Suppressor macrophage treated with lipopolysaccharide for 1 hour (primary cell): Measurements from ENCODE around the gene NANOG.
"Not testable (repeated sequence)": the region's sequence is repeated elsewhere in the genome, so short reads cannot be mapped to it uniquely, and the experiment has no call there.

ENCODE experiments used
- DNase-seq, 3 donors: peaks; one replicate each; pipeline ENCODE4 v3.0.0-alpha.2; 2020 to 2022

Gene NANOG

DNA sequence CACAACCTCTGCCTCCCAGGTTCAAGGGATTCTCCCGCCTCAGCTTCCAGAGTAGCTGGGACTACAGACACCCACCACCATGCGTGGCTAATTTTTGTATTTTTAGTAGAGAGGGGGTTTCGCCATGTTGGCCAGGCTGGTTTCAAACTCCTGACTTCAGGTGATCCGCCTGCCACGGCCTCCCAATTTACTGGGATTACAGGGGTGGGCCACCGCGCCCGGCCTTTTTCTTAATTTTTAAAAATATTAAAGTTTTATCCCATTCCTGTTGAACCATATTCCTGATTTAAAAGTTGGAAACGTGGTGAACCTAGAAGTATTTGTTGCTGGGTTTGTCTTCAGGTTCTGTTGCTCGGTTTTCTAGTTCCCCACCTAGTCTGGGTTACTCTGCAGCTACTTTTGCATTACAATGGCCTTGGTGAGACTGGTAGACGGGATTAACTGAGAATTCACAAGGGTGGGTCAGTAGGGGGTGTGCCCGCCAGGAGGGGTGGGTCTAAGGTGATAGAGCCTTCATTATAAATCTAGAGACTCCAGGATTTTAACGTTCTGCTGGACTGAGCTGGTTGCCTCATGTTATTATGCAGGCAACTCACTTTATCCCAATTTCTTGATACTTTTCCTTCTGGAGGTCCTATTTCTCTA lies at the start of gene NANOG:
NANOG (plus strand) TSS at position 519 of the 645 bp plus-strand sequence. CDS start 213 bp downstream, outside the sequence.
- not testable (repeated sequence) for DNase-seq

DNA sequence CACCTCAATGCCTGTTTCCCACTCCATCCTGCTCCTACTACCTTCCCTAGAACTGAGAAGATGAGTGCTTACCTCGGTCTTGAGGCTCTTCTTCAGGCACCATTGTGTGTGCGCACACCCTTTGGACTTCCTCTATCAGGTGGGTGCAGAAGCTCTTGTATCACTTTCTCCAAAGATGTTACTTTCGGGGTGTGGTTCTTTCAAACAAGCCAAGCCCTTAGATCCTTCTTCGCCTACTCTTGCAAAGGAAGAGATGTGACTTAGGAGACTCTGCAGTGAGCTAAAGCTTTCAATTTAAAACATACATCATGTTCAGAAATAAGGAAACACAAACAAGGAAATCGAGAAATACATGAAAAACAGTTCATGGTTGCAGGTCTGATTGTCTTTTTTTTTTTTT lies 42.0 kb upstream of the NANOG start, which contains the start of gene CLEC4C:
CLEC4C (minus strand) TSS at position 130 of the 400 bp plus-strand sequence; CDS start at position 103, 27 bp downstream.
- peak; percentile 22 to 67 (median 37) for DNase-seq

DNA sequence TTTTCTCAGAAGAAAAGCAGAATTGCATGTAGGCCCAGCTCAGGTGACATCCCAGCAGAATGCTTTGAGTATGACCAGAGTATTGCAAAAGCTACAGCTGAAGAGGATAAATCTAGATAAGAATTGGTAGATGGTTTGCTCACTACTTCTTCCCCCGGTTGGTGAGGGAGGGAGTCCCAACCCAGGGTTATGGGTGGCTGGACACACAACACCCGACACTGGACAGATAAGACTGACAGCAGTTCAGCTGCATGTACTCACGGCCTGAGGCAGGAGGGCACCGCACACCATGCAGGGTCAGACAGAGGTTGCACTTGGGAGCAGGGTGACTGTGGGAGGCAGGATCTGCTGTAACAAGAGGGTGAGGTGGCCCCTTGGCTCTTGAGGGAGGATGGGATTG lies 40.4 kb upstream of the NANOG start:
- no peak for DNase-seq

DNA sequence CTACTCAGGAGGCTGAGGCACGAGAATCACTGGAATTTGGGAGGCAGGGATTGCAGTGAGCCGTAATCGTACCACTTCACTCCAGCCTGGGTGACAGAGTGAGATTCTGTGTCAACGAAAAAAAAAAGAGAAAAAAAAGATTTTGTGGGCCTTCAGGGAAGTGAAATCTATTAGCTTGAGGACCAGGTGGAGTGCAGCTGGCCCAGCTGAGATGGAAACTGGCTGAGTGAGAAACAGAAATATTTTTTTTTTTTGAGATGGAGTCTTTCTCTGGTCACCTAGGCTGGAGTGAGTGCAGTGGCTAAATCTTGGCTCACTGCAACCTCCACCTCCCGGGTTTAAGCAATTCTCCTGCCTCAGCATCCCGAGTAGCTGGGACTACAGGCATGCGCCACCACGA lies 39.8 kb upstream of the NANOG start:
- no peak for DNase-seq

- DNase-seq = no peak
Measured at GRCh38 chr12:7750350-7750749, 38.9 kb upstream of the NANOG start.

DNA sequence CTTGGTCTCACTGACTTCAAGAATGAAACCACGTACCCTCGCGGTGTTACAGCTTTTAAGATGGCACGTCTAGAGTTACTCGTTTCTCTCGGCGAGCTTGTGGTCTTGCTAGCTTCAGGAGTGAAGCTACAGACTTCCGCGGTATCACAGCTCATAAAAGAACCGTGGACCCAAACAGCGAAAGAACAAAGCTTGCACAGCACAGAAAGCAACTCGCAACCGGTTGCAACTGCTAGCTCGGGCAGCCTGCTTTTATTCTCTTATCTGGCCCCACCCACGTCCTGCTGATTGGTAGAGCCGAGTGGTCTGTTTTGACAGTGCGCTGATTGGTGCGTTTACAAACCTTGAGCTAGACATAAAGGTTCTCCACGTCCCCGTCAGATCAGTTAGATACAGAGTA lies 37.8 kb upstream of the NANOG start:
- no peak for DNase-seq

DNA sequence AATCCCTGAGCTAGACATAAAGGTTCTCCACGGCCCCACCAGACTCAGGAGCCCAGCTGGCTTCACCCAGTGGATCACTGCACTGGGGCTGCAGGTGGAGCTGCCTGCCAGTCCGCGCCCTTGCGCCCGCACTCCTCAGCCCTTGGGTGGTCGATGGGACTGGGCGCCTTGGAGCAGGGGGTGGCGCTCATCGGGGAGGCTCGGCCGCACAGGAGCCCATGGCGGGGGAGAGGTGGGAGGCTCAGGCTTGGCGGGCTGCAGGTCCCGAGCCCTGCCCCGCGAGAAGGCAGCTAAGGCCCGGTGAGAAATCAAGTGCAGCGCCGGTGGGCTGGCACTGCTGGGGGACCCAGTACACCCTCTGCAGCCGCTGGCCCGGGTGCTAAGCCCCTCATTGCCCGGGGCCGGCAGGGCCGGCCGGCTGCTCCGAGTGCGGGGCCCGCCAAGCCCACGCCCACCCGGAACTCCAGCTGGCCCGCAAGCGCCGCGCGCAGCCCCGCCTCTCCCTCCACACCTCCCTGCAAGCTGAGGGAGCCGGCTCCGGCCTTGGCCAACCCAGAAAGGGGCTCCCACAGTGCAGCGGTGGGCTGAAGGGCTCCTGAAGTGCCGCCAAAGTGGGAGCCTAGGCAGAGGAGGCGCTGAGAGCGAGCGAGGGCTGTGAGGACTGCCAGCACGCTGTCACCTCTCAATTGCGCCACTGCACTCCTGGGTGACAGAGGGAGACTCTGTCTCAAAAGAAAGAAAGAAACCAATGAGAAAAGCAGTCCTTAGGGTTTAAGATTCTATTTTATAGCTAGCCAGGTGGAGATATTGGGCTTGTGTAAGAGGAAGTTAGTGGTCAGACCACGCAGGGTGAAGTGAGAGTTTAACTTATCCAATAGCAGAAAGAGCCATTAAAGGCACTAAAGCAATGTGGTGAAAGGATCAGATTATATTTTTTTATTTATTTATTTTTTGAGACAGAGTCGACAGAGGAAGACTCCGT lies 37.0 kb upstream of the NANOG start:
- DNase-seq = not testable (repeated sequence)

DNA sequence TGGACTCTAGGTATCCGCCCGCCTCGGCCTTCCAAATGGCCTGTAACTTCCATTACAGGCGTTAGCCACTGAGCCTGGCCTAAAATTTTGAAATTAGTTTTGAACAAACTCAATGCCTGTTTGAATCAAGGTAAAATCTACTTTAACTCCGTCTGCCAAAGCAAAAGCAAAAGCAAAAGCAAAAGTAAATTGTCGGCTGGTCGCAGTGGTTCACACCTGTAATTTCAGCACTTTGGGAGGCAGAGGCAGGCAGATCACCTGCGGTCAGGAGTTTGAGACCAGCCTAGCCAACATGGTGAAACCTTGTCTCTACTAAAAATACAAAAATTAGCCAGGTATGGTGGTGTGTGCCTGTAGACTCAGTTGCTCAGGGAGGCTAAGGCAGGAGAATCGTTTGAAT lies 33.5 kb upstream of the NANOG start:
- not testable (repeated sequence) for DNase-seq

DNA sequence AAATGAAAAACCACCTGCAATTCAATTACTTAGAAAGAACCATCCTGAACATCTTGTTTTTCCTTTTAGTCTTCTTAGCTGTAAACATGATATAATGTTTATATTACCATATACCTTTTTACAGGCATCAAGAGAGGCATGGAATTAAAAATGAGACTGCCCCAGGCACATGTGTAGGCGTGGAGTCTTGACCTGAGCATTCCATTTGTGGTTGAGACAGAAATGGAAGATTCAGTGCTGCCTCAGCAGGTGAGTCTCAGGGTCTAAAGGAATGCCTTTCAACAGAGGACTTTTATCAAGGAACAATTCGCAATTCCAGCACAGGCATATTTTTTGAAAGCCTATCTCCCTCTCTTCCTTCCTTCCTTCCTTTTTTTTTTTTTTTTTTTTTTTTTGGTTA lies 32.2 kb upstream of the NANOG start:
- DNase-seq = no peak

GRCh38 chr12:7758766-7759140 lies 30.4 kb upstream of the NANOG start:
- DNase-seq = no peak

DNA sequence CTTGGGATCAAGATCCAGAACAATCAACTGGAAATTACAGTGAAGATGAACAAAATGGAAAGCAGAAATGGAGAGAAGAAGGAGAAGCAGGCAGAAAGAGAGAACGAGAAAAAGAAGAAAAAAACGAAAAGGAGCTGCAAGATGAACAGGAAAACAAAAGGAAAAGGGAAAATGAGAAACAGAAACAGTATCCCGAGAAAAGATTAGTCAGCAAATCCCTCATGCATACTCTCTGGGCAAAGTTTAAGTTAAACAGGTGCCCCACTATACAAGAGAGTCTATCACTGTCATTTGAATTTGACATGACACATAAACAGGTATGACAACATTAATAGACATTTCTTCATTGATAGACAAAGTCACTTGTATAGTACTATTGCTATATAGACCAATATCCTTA lies 19.2 kb upstream of the NANOG start:
- no peak for DNase-seq

- no peak for DNase-seq
Measured at GRCh38 chr12:7781274-7781673, 7.9 kb upstream of the NANOG start.

GRCh38 chr12:7782055-7782454 lies 7.1 kb upstream of the NANOG start:
- no peak for DNase-seq

- not testable (repeated sequence) for DNase-seq
Measured at GRCh38 chr12:7783433-7783832, 5.8 kb upstream of the NANOG start.

DNA sequence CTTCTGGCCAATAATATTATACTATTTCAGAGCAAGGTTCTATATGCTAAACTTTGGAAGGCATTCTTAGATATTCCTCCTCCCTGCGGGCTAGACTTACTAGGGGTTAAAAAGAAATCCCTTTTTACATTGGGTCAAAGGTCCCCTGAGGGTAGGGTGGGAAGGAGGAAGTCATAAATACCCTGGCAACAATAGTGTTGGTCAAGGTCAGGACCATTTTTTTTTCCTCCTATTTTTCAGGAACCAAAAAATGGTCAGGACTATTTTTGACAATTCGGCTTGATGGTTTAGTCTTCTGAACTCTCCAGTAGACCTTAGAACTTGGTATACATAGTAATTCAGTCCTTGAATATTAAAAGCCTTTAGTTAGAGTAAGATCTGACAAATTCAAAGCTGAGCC lies 4.5 kb upstream of the NANOG start:
- peak in 1 of 3 donors; percentile 13 for DNase-seq

DNA sequence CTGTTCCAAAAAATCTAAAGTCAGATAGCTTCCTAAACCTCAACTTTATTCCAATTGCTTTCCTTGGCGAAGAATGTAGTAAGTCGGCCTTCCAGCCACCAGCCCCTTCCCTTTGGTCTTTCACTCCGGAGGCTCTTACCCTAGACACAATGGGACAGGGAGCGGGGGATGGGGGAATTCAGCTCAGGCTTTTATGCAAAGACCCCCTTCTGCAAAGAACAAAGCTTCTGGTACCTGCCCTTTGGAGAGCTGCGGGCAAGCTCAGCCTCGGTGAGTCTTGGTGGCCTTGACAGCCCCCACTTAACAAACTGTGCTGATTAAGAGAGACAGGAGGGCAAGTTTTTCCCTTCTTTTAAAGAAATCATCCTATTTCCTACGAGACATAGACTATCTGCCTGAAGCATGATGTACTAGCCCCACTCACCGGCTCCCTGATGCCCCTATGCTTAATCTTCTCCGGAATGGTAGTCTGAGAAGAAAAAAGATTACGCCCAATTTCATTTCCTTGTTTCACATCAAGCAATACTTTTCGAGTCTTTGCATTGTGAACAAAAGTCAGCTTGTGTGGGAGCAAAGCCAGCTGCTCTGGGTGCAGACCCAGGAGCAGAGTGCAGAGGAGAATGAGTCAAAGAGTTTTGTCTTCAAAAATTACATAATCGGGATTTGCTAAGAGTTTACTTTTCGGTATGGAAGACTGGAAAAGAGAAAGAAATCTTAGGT lies 1.5 kb upstream of the NANOG start:
- peak; percentile 69 to 79 (median 72) for DNase-seq

DNA sequence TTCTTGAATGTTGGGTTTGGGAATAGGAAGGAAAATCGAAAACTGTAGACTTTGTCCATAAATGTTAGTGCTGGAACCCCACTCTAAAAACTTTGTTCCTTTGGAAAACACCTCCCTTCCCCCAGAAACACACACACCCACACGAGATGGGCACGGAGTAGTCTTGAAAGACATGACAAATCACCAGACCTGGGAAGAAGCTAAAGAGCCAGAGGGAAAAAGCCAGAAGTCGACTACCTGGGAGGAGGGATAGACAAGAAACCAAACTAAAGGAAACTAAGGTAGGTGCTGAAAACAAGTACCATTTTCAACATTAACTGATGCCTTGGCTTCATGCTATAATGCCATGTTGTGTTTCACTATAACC lies 925 bp upstream of the NANOG start:
- peak in 2 of 3 donors; percentile 47 to 58 for DNase-seq

GRCh38 chr12:7793211-7793610 lies 4.0 kb downstream of the NANOG start:
- no peak for DNase-seq

DNA sequence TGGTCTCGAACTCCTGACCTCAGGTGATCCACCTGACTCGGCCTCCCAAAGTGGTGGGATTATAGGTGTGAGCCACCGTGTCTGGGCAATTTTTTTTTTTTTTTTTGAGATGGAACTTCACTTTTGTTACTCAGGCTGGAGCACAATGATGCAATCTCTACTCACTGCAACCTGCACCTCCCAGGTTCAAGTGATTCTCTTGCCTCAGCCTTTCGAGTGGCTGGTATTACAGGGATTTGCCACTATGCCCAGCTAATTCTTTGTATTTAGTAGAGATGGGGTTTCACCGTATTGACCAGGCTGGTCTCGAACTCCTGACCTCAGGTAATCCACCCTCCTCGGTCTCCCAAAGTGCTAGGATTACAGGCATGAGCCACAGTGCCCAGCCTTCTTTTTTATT lies 8.1 kb downstream of the NANOG start:
- not testable (repeated sequence) for DNase-seq

DNA sequence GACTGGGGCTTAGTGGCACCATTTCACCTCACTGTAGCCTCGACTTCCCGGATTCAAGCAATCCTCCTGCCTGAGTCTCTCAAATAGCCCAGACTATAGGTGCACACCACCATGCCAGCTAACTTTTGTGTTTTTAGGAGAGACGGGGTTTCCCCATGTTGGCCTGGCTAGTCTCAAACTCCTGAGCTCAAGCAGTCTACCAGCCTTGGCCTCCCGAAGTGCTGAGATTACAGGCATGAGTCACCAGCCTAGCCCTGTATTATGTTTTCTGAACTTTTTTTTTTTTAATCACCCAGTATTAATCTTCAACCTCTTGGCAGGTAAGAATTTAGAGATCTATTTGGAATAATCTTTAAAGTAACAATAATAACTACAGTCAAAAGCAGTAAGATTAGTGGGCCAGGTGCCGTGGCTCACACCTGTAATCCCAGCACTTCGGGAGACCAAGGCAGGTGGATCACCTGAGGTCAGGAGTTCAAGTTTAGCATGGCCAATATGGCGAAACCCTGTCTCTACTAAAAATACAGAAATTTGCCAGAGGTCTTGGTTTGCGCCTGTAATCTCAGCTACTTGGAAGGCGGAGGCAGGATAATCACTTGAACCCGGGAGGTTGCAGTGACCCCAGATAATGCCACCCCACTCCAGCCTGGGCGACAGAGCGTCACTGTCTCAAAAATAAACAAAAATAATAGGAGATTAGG lies 8.6 kb downstream of the NANOG start:
- no peak for DNase-seq

- DNase-seq = not testable (repeated sequence)
Measured at GRCh38 chr12:7798750-7799308, 9.6 kb downstream of the NANOG start.

- DNase-seq = no peak
Measured at GRCh38 chr12:7801460-7801859, 12.3 kb downstream of the NANOG start.
